ENCODE data around the gene RAMP2. TPM values are rescaled to one million over a fixed set of nuclear protein-coding genes. Genes with fewer than 3 reads are reported as not detected.

Gene RAMP2
- total and polyA plus RNA-seq, 2 experiments from 2014 or later, result 8.8 to 29.5 TPM

DNA sequence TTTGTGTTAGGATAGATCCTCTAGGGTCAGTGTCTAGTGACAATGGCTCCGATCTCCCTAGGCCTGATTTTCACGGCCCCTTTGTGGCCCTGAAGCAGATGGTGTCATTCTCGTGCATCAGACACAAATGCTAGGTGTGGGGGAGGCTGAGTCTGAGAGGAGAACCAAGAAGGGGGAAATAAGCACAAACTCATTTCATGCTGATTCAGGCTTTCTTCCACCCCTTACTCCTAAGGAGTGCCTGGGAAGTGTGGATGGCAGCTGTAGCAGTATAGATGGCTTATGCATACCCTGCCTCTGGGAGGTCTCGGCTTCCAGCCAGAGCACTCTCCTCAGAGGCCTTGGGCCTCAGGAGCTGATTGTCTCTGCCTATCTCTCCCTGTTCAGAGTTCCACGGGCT, 17.5 kb downstream of the RAMP2 start:
- Histone ChIP-seq H3K9me2 (ENCODE audit: insufficient read depth) (no peaks in the 10 kb centered on the region), H4K20me1 (replicated peaks; ENCODE audit: insufficient read depth) (no peaks in the 10 kb centered on the region), H3K79me2 (replicated peaks; ENCODE audit: insufficient read depth) (0 out of 2 replicates have a peak, but pooled peaks cover 6% of the 10 kb centered on the region), H3K4me1 (ENCODE audit: insufficient read depth) (peaks cover 22% of the 10 kb centered on the region; the same call in 1 of the 2 replicates), H3K4me2 (no peak overlapping the region), H3F3A (replicated peaks; ENCODE audit: low read depth) (peaks cover 12% of the 10 kb centered on the region; the same call in 1 of the 2 replicates), H3K36me3 (ENCODE audit: insufficient read depth) (peaks cover 9% of the 10 kb centered on the region; the same call in 1 of the 2 replicates), H3K27ac (ENCODE audit: low read depth) (no peak overlapping the region), H3K4me3 (no peak overlapping the region), H2AFZ (no peak overlapping the region), H3K27me3 (ENCODE audit: insufficient read depth) (peaks cover 30% of the 10 kb centered on the region)
- H3K4me3 Mint-ChIP-seq, result no peak overlapping the region
- no peaks in the 10 kb centered on the region; the same call in 2 of the 3 replicates for H3K9me3 Mint-ChIP-seq
- no peak overlapping the region for H3K27ac Mint-ChIP-seq
- peaks cover 47% of the 10 kb centered on the region for H3K36me3 Mint-ChIP-seq (ENCODE audit: low read depth)
- DNase-seq (ENCODE audit: low spot score) (no peak), ATAC-seq (no peak)
- H3K27me3 Mint-ChIP-seq (ENCODE audit: insufficient read depth, low read depth, poor library complexity), result peaks cover 40% of the 10 kb centered on the region
- peaks cover 29% of the 10 kb centered on the region for H3K4me1 Mint-ChIP-seq
- no peak for TF ChIP-seq ZNF331 (CRISPR knock-in tag; IDR thresholded peaks at IDR 0.05; ENCODE audit: low read depth)
- TF ChIP-seq CREB1 (CRISPR knock-in tag; IDR thresholded peaks at IDR 0.05; ENCODE audit: low read depth), result no peak
- no peak for TF ChIP-seq JUNB (IDR thresholded peaks at IDR 0.05; ENCODE audit: unreplicated experiment)
- no peak for TF ChIP-seq STAT1 (IDR thresholded peaks at IDR 0.05; ENCODE audit: unreplicated experiment)
- no peak for TF ChIP-seq ETS1 (IDR thresholded peaks at IDR 0.05)

GRCh38 chr17:42779304-42779935, 18.4 kb downstream of the RAMP2 start:
- Histone ChIP-seq H3K4me1 (ENCODE audit: insufficient read depth) (peaks cover 21% of the 10 kb centered on the region; the same call in 1 of the 2 replicates), H2AFZ (peak overlapping the region; percentile 94; the same call in 1 of the 2 replicates), H3K27me3 (ENCODE audit: insufficient read depth) (peaks cover 30% of the 10 kb centered on the region), H3K4me2 (peak overlapping the region; percentile 93), H3K4me3 (peak overlapping the region; percentile 81), H3K79me2 (replicated peaks; ENCODE audit: insufficient read depth) (no peaks in the 10 kb centered on the region), H4K20me1 (replicated peaks; ENCODE audit: insufficient read depth) (no peaks in the 10 kb centered on the region), H3K27ac (ENCODE audit: low read depth) (no peak overlapping the region), H3K9me2 (ENCODE audit: insufficient read depth) (no peaks in the 10 kb centered on the region), H3K36me3 (ENCODE audit: insufficient read depth) (peaks cover 9% of the 10 kb centered on the region; the same call in 1 of the 2 replicates), H3F3A (replicated peaks; ENCODE audit: low read depth) (peaks cover 12% of the 10 kb centered on the region; the same call in 1 of the 2 replicates)
- Mint-ChIP-seq H3K9me3 (no peaks in the 10 kb centered on the region; the same call in 2 of the 3 replicates), H3K4me3 (peak overlapping the region; percentile 71), H3K27ac (no peak overlapping the region), H3K4me1 (peaks cover 24% of the 10 kb centered on the region), H3K27me3 (ENCODE audit: insufficient read depth, low read depth, poor library complexity) (peaks cover 39% of the 10 kb centered on the region), H3K36me3 (ENCODE audit: low read depth) (peaks cover 42% of the 10 kb centered on the region)
- DNase-seq (ENCODE audit: low spot score), result no peak
- no peak for TF ChIP-seq ZNF462 (CRISPR knock-in tag; IDR thresholded peaks at IDR 0.05)
- TF ChIP-seq JUNB (IDR thresholded peaks at IDR 0.05; ENCODE audit: unreplicated experiment), result no peak
- TF ChIP-seq STAT1 (IDR thresholded peaks at IDR 0.05; ENCODE audit: unreplicated experiment), result no peak
- TF ChIP-seq CREB1 (CRISPR knock-in tag; IDR thresholded peaks at IDR 0.05; ENCODE audit: low read depth), result no peak
- TF ChIP-seq REST (IDR thresholded peaks at IDR 0.05; ENCODE audit: unreplicated experiment), result no peak
- no peak for TF ChIP-seq ZNF331 (CRISPR knock-in tag; IDR thresholded peaks at IDR 0.05; ENCODE audit: low read depth)
- ATAC-seq, result peak; percentile 11
